ENCODE data around the gene MS4A14.

The MS4A14 gene

DNA sequence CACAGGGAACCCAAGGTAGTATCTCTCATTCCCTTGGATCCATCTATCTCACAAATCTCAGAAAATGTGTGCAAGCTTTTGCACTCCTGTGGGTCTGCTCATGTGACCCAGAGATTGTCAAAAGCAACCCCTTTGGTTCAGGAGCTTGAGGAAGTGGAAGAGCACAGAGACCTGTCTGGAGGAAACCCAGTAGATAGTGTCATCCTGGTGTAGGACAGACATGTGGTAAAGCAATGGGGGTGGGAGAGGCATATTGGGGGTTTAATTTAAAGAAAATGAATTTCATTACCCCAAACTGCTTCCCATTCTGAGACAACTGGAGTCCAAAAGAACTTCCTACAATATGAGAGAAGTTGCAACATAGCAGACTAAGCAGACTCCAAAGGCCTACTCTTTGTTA lies 5.8 kb upstream of the MS4A14 start:
- Histone ChIP-seq H2AFZ (ENCODE audit: low read depth, low read length, severe bottlenecking) (no peak overlapping the region), H3F3A (ENCODE audit: insufficient read depth) (no peaks in the 10 kb centered on the region), H3K79me2 (ENCODE audit: insufficient read depth, low read length) (no peaks in the 10 kb centered on the region), H3K9me3 (ENCODE audit: insufficient read depth, low read length) (no peaks in the 10 kb centered on the region), H3K36me3 (ENCODE audit: low read length) (peaks cover 12% of the 10 kb centered on the region), H3K9me2 (replicated peaks; ENCODE audit: insufficient read depth, low read length) (no peaks in the 10 kb centered on the region), H3K4me3 (ENCODE audit: insufficient read depth, low read length, poor library complexity, severe bottlenecking) (no peak overlapping the region), H3K27me3 (ENCODE audit: low read length) (no peaks in the 10 kb centered on the region), H3K9ac (ENCODE audit: low read length) (no peak overlapping the region), H3K27ac (ENCODE audit: low read depth, low read length) (no peak overlapping the region), H4K20me1 (ENCODE audit: low read depth, low read length) (no peaks in the 10 kb centered on the region), H3K4me2 (ENCODE audit: low read depth, low read length, poor library complexity, severe bottlenecking) (no peak overlapping the region)
- TF ChIP-seq CTCF (IDR thresholded peaks at IDR 0.05; ENCODE audit: insufficient read depth, low read length, poor library complexity, severe bottlenecking) (no peak), EZH2phosphoT487 (conservative IDR thresholded peaks at IDR 0.05; ENCODE audit: low read length) (no peak)

DNA sequence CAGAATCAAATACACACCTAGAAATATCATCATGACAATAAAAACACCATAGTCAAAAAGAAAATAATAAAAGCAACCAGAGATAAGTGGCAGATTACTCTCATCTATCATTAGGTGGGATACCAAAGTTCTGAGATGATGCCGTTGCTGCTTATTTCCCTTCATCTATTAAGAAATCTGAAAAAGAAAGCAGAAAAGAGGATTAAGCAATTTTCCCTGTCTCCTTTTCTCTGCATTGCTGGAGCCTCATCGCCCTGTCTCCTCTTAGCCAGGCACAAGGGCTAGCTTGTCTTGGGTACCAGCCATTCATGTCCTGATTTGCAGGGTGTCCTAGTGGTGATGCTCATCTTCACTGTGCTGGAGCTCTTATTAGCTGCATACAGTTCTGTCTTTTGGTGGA lies 3.9 kb upstream of the MS4A14 start:
- Histone ChIP-seq H3K27me3 (ENCODE audit: low read length) (no peaks in the 10 kb centered on the region), H3K9me2 (replicated peaks; ENCODE audit: insufficient read depth, low read length) (no peaks in the 10 kb centered on the region), H3K79me2 (ENCODE audit: insufficient read depth, low read length) (no peaks in the 10 kb centered on the region), H3K36me3 (ENCODE audit: low read length) (peaks cover 7% of the 10 kb centered on the region), H3K4me3 (ENCODE audit: insufficient read depth, low read length, poor library complexity, severe bottlenecking) (no peak overlapping the region), H3K9me3 (ENCODE audit: insufficient read depth, low read length) (no peaks in the 10 kb centered on the region), H3F3A (ENCODE audit: insufficient read depth) (no peaks in the 10 kb centered on the region), H3K4me2 (ENCODE audit: low read depth, low read length, poor library complexity, severe bottlenecking) (no peak overlapping the region), H3K27ac (ENCODE audit: low read depth, low read length) (no peak overlapping the region), H4K20me1 (ENCODE audit: low read depth, low read length) (no peaks in the 10 kb centered on the region), H2AFZ (ENCODE audit: low read depth, low read length, severe bottlenecking) (no peak overlapping the region), H3K9ac (ENCODE audit: low read length) (no peak overlapping the region)
- TF ChIP-seq EZH2phosphoT487 (conservative IDR thresholded peaks at IDR 0.05; ENCODE audit: low read length) (no peak), CTCF (IDR thresholded peaks at IDR 0.05; ENCODE audit: insufficient read depth, low read length, poor library complexity, severe bottlenecking) (no peak)

DNA sequence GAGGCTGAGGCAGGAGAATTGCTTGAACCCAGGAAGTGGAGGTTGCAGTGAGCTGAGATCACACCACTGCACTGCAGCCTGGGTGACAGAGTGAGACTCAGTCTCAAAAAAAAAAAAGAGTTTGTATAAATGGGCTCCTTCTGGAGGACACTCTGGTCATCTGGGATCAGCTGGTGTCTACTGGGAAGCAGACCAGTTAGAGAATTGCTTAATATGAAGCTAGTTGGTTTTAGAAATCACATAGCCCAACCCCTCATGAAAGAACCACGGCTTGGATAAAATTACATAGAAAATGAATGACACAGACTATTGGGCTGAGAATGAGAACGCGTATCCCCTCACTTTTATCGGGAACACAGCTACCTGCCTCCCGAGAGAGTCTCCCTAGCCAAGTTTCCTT lies 3.2 kb upstream of the MS4A14 start:
- Histone ChIP-seq H3K36me3 (ENCODE audit: low read length) (peaks cover 7% of the 10 kb centered on the region), H2AFZ (ENCODE audit: low read depth, low read length, severe bottlenecking) (no peak overlapping the region), H3K4me2 (ENCODE audit: low read depth, low read length, poor library complexity, severe bottlenecking) (no peak overlapping the region), H4K20me1 (ENCODE audit: low read depth, low read length) (no peaks in the 10 kb centered on the region), H3K79me2 (ENCODE audit: insufficient read depth, low read length) (no peaks in the 10 kb centered on the region), H3K9me2 (replicated peaks; ENCODE audit: insufficient read depth, low read length) (no peaks in the 10 kb centered on the region), H3K27me3 (ENCODE audit: low read length) (no peaks in the 10 kb centered on the region), H3K9ac (ENCODE audit: low read length) (no peak overlapping the region), H3F3A (ENCODE audit: insufficient read depth) (no peaks in the 10 kb centered on the region), H3K4me3 (ENCODE audit: insufficient read depth, low read length, poor library complexity, severe bottlenecking) (no peak overlapping the region), H3K9me3 (ENCODE audit: insufficient read depth, low read length) (no peaks in the 10 kb centered on the region), H3K27ac (ENCODE audit: low read depth, low read length) (no peak overlapping the region)
- TF ChIP-seq EZH2phosphoT487 (conservative IDR thresholded peaks at IDR 0.05; ENCODE audit: low read length), result no peak
- TF ChIP-seq CTCF (IDR thresholded peaks at IDR 0.05; ENCODE audit: insufficient read depth, low read length, poor library complexity, severe bottlenecking), result no peak
